ENCODE results near the gene TTC22.

Gene TTC22

GRCh38 chr1:54839824-54840223 is 38.7 kb upstream of the TTC22 start:
- TF ChIP-seq YY1 (IDR thresholded peaks at IDR 0.05; ENCODE audit: low read depth) = no peak
- TF ChIP-seq, protein P1, sequence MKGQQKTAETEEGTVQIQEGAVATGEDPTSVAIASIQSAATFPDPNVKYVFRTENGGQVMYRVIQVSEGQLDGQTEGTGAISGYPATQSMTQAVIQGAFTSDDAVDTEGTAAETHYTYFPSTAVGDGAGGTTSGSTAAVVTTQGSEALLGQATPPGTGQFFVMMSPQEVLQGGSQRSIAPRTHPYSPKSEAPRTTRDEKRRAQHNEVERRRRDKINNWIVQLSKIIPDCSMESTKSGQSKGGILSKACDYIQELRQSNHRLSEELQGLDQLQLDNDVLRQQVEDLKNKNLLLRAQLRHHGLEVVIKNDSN (IDR thresholded peaks at IDR 0.05) = no peak
- TF ChIP-seq, protein P2, sequence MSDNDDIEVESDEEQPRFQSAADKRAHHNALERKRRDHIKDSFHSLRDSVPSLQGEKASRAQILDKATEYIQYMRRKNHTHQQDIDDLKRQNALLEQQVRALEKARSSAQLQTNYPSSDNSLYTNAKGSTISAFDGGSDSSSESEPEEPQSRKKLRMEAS (IDR thresholded peaks at IDR 0.05) = no peak
- TF ChIP-seq FOXM1 (IDR thresholded peaks at IDR 0.05; ENCODE audit: borderline replicate concordance, low read depth) = no peak
- no peak for TF ChIP-seq EP300 (IDR thresholded peaks at IDR 0.05; ENCODE audit: borderline replicate concordance)
- TF ChIP-seq ZBTB7A (IDR thresholded peaks at IDR 0.05; ENCODE audit: low read depth) = no peak
- no peak for TF ChIP-seq CREB1 (IDR thresholded peaks at IDR 0.05; ENCODE audit: low read depth)
- no peak for TF ChIP-seq CEBPB (IDR thresholded peaks at IDR 0.05)
- no peak for TF ChIP-seq TCF12 (IDR thresholded peaks at IDR 0.05; ENCODE audit: low read depth)
- TF ChIP-seq TEAD4 (IDR thresholded peaks at IDR 0.05) = no peak
- TF ChIP-seq EGR1 (IDR thresholded peaks at IDR 0.05) = no peak
- no peak for TF ChIP-seq TAF1 (IDR thresholded peaks at IDR 0.05; ENCODE audit: low read depth)
- TF ChIP-seq, protein P3, sequence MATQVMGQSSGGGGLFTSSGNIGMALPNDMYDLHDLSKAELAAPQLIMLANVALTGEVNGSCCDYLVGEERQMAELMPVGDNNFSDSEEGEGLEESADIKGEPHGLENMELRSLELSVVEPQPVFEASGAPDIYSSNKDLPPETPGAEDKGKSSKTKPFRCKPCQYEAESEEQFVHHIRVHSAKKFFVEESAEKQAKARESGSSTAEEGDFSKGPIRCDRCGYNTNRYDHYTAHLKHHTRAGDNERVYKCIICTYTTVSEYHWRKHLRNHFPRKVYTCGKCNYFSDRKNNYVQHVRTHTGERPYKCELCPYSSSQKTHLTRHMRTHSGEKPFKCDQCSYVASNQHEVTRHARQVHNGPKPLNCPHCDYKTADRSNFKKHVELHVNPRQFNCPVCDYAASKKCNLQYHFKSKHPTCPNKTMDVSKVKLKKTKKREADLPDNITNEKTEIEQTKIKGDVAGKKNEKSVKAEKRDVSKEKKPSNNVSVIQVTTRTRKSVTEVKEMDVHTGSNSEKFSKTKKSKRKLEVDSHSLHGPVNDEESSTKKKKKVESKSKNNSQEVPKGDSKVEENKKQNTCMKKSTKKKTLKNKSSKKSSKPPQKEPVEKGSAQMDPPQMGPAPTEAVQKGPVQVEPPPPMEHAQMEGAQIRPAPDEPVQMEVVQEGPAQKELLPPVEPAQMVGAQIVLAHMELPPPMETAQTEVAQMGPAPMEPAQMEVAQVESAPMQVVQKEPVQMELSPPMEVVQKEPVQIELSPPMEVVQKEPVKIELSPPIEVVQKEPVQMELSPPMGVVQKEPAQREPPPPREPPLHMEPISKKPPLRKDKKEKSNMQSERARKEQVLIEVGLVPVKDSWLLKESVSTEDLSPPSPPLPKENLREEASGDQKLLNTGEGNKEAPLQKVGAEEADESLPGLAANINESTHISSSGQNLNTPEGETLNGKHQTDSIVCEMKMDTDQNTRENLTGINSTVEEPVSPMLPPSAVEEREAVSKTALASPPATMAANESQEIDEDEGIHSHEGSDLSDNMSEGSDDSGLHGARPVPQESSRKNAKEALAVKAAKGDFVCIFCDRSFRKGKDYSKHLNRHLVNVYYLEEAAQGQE (IDR thresholded peaks at IDR 0.05; ENCODE audit: low read depth) = no peak
- no peak for TF ChIP-seq NFIC (IDR thresholded peaks at IDR 0.05)

DNA sequence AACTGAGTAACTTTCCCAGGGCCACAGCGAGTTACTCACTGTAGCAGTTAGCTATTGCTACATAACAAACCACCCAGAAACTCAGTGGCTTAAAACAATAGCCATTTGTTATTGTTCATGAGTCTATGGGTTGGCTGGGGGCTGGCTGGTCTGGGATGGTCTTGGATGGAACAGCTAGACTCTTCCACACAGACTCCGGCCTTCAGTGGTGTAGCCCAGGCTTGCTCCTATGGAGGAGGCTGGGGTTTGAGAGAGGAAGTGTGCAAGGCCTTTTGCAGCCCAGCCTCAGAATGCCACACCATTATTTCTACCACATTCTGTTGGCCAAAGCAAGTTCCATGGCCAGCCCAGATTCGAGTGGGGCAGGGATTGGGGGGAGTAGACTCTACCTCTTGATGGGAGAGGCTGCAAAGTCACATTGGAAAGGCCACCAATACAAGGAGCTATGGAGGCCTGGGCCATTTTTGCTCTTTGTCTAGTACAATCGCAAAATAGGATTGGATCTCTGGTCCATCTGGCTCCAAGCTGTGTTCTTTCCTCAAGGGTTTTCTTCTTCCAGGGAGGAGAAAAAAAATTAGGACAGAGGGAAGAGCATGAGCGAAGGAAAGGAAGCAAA is 37.5 kb upstream of the TTC22 start:
- TF ChIP-seq TCF12 (IDR thresholded peaks at IDR 0.05; ENCODE audit: low read depth) (no peak), RAD21 (IDR thresholded peaks at IDR 0.05; ENCODE audit: low read depth) (no peak), YY1 (IDR thresholded peaks at IDR 0.05; ENCODE audit: low read depth) (no peak), EP300 (IDR thresholded peaks at IDR 0.05; ENCODE audit: borderline replicate concordance) (no peak), CEBPB (IDR thresholded peaks at IDR 0.05) (no peak), NFIC (IDR thresholded peaks at IDR 0.05) (no peak), ZBTB7A (IDR thresholded peaks at IDR 0.05; ENCODE audit: low read depth) (no peak), EGR1 (IDR thresholded peaks at IDR 0.05) (no peak), FOXM1 (IDR thresholded peaks at IDR 0.05; ENCODE audit: borderline replicate concordance, low read depth) (no peak), CREB1 (IDR thresholded peaks at IDR 0.05; ENCODE audit: low read depth) (no peak)
- TF ChIP-seq, protein P1 (IDR thresholded peaks at IDR 0.05) = no peak
- TF ChIP-seq, protein P2 (IDR thresholded peaks at IDR 0.05) = no peak
- TF ChIP-seq, protein P3 (IDR thresholded peaks at IDR 0.05; ENCODE audit: low read depth) = no peak

GRCh38 chr1:54837002-54837853 is 36.1 kb upstream of the TTC22 start:
- no peak for TF ChIP-seq RAD21 (IDR thresholded peaks at IDR 0.05; ENCODE audit: low read depth)
- TF ChIP-seq, protein P3 (IDR thresholded peaks at IDR 0.05; ENCODE audit: low read depth) = no peak
- no peak for TF ChIP-seq TAF1 (IDR thresholded peaks at IDR 0.05; ENCODE audit: low read depth)
- no peak for TF ChIP-seq YY1 (IDR thresholded peaks at IDR 0.05; ENCODE audit: low read depth)

GRCh38 chr1:54836594-54836993 is 35.5 kb upstream of the TTC22 start:
- TF ChIP-seq TAF1 (IDR thresholded peaks at IDR 0.05; ENCODE audit: low read depth) (no peak), CREB1 (IDR thresholded peaks at IDR 0.05; ENCODE audit: low read depth) (no peak), TCF12 (IDR thresholded peaks at IDR 0.05; ENCODE audit: low read depth) (no peak), EP300 (IDR thresholded peaks at IDR 0.05; ENCODE audit: borderline replicate concordance) (no peak), CEBPB (IDR thresholded peaks at IDR 0.05) (no peak), FOXM1 (IDR thresholded peaks at IDR 0.05; ENCODE audit: borderline replicate concordance, low read depth) (no peak), RAD21 (IDR thresholded peaks at IDR 0.05; ENCODE audit: low read depth) (no peak)
- TF ChIP-seq, protein P2 (IDR thresholded peaks at IDR 0.05) = no peak
- TF ChIP-seq, protein P1 (IDR thresholded peaks at IDR 0.05) = no peak

Measured in Ishikawa (cell line).